NCI-H2227 treated with DMSO at 0.1 percent for 48 hours (cell line): ENCODE measurements around the gene CFAP69.
"Not testable (repeated sequence)": the region's sequence is repeated elsewhere in the genome, so short reads cannot be mapped to it uniquely, and the experiment has no call there.

Source experiments
- DNase-seq: peaks from one replicate; lab custom pipeline; 2025; lab: John Stamatoyannopoulos, UW

Gene CFAP69

GRCh38 chr7:90345595-90346335, 100.8 kb downstream of the CFAP69 start:
- DNase-seq, result peak; percentile 58

GRCh38 chr7:90346336-90347125, 101.6 kb downstream of the CFAP69 start, which contains the start of gene GTPBP10:
Gene GTPBP10 (plus strand): TSS chr7:90346716. CDS start chr7:90346742, 26 bp downstream.
- DNase-seq, result peak; percentile 97

- DNase-seq, result no peak
Observed at GRCh38 chr7:90347759-90348158, 102.8 kb downstream of the CFAP69 start.

- no peak for DNase-seq
Observed at GRCh38 chr7:90349305-90349704, 104.3 kb downstream of the CFAP69 start.

GRCh38 chr7:90350032-90350431, 105.1 kb downstream of the CFAP69 start:
- not testable (repeated sequence) for DNase-seq

GRCh38 chr7:90351987-90352386, 107.0 kb downstream of the CFAP69 start:
- no peak for DNase-seq
